Colonic mucosa (tissue), 4 donors: ENCODE data around the gene P4HA1. TPM values are rescaled to one million over a fixed set of nuclear protein-coding genes. Genes with fewer than 3 reads are reported as not detected.
"Not testable (repeated sequence)": the region's sequence is repeated elsewhere in the genome, so short reads cannot be mapped to it uniquely, and the experiment has no call there.

ENCODE experiments used
- DNase-seq: peaks from one replicate; pipeline ENCODE4 v3.0.0-alpha.2; 2020
- H3K27ac ChIP-seq: fragments of 200-600 bp; one replicate; pipeline ENCODE4 v1.8.0; 2021
- H3K27me3 ChIP-seq: fragments of 200-600 bp; one replicate; pipeline ENCODE4 v1.8.0; 2021
- H3K36me3 ChIP-seq: fragments of 200-600 bp; one replicate; pipeline ENCODE4 v1.8.0; 2021
- H3K4me1 ChIP-seq: fragments of 200-600 bp; one replicate; pipeline ENCODE4 v1.8.0; 2021; ENCODE audit warnings: mild to moderate bottlenecking
- H3K4me3 ChIP-seq: fragments of 200-600 bp; one replicate; pipeline ENCODE4 v1.8.0; 2021
- H3K9ac ChIP-seq, 2 donors: one replicate each; pipeline ENCODE4 v1.7.0; 2013; ENCODE audit warnings: control low read depth in 2 of 2, low read depth in 2 of 2, low read length in 2 of 2
- H3K9me3 ChIP-seq: fragments of 200-600 bp; one replicate; pipeline ENCODE4 v1.8.0; 2021
- CTCF ChIP-seq: fragments of 200-600 bp; IDR thresholded peaks from one replicate; pipeline ENCODE4 v1.8.0; 2022; ENCODE audit warnings: antibody characterized with exemption, mild to moderate bottlenecking
- intact Hi-C: fragments of 100-400 bp; cut with DNase I; formaldehyde crosslinking; loops from one replicate; pipeline ENCODE4 v1.14.1; 2022
- total RNA-seq, 2 donors: library from RNA; stranded (reverse); fragmentation: NEBNext Ultra II Directional in 1 of 2; extraction: Animal tissue kit (Norgen Biotek cat#: 25700) in 1 of 2; gene quantifications; one replicate each; pipeline ENCODE4 v1.2.1, GENCODE V29; 2021
- donor health status: healthy.
- donor health status: DM: no; HTN: no; CAD: no.
- donor health status: DM: no; HTN: no; CAD: no.

Gene P4HA1
- total RNA-seq, 2 donors from 2014 or later = 31.4 to 85.1 TPM

GRCh38 chr10:73117976-73118743 lies 21.5 kb upstream of the P4HA1 start:
- H3K4me3 ChIP-seq = no peak overlapping the region
- no peaks in the 10 kb centered on the region for H3K4me1 ChIP-seq
- H3K27ac ChIP-seq = no peak overlapping the region
- no peak for TF ChIP-seq CTCF
- no peaks in the 10 kb centered on the region for H3K27me3 ChIP-seq
- H3K9ac ChIP-seq = no peak overlapping the region
- no peaks in the 10 kb centered on the region for H3K9me3 ChIP-seq
- intact Hi-C loops = no loop called here
- DNase-seq = no peak
- no peaks in the 10 kb centered on the region for H3K36me3 ChIP-seq

- no peak for DNase-seq
- intact Hi-C loops = no loop called here
Observed at GRCh38 chr10:73116017-73116416, 19.4 kb upstream of the P4HA1 start.

GRCh38 chr10:73113551-73113950 lies 16.9 kb upstream of the P4HA1 start:
- TF ChIP-seq CTCF = no peak
- Histone ChIP-seq H3K9ac (no peak overlapping the region), H3K36me3 (no peaks in the 10 kb centered on the region), H3K27ac (no peak overlapping the region), H3K9me3 (no peaks in the 10 kb centered on the region), H3K4me1 (no peaks in the 10 kb centered on the region), H3K27me3 (no peaks in the 10 kb centered on the region), H3K4me3 (no peak overlapping the region)
- no peak for DNase-seq
- intact Hi-C loops = no loop called here

More at GRCh38 chr10:73116017-73116416, 19.4 kb upstream of the P4HA1 start:
- H3K36me3 ChIP-seq = no peaks in the 10 kb centered on the region
- no peak overlapping the region for H3K4me3 ChIP-seq
- no peak for TF ChIP-seq CTCF
- no peak overlapping the region for H3K27ac ChIP-seq
- H3K9me3 ChIP-seq = no peaks in the 10 kb centered on the region
- H3K4me1 ChIP-seq = no peaks in the 10 kb centered on the region
- no peak overlapping the region for H3K9ac ChIP-seq
- no peaks in the 10 kb centered on the region for H3K27me3 ChIP-seq

- H3K4me3 ChIP-seq, H3K27ac ChIP-seq, H3K9me3 ChIP-seq, H3K4me1 ChIP-seq, H3K27me3 ChIP-seq, DNase-seq, H3K36me3 ChIP-seq, H3K9ac ChIP-seq, intact Hi-C loops: not testable (repeated sequence)
Observed at GRCh38 chr10:73112032-73112431, 15.4 kb upstream of the P4HA1 start.

GRCh38 chr10:73110345-73110849 lies 13.7 kb upstream of the P4HA1 start, which contains the start of gene NUDT13:
Gene NUDT13, plus strand, starts transcription at chr10:73110455. Its CDS starts 3,911 bp downstream, at chr10:73114366.
- intact Hi-C loops = no loop called here

GRCh38 chr10:73109248-73109652 lies 12.6 kb upstream of the P4HA1 start:
- H3K9ac ChIP-seq, H3K9me3 ChIP-seq, H3K27me3 ChIP-seq, DNase-seq, H3K27ac ChIP-seq, H3K4me3 ChIP-seq, intact Hi-C loops, H3K4me1 ChIP-seq, H3K36me3 ChIP-seq: not testable (repeated sequence)

More at GRCh38 chr10:73110345-73110849, 13.7 kb upstream of the P4HA1 start, which contains the start of gene NUDT13:
- peak within 1 kb of the TSS; percentile 60 to 64 for H3K9ac ChIP-seq
- H3K4me1 ChIP-seq = no peaks in the 10 kb centered on the region
- peak within 1 kb of the TSS; percentile 28 for H3K4me3 ChIP-seq
- peak; percentile 81 for DNase-seq
- peak within 1 kb of the TSS; percentile 75 for H3K27ac ChIP-seq
- H3K9me3 ChIP-seq = no peaks in the 10 kb centered on the region
- TF ChIP-seq CTCF = no peak
- H3K27me3 ChIP-seq = no peaks in the 10 kb centered on the region
- H3K36me3 ChIP-seq = no peaks in the 10 kb centered on the region
